ENCODE data around the gene B3GALNT2.

The B3GALNT2 gene

GRCh38 chr1:235408503-235408960 is 95.7 kb downstream of the B3GALNT2 start:
- no peak for DNase-seq

GRCh38 chr1:235407419-235407818 is 96.8 kb downstream of the B3GALNT2 start:
- DNase-seq = no peak

- DNase-seq = no peak
Measured at GRCh38 chr1:235404190-235404589, 100.1 kb downstream of the B3GALNT2 start.

- DNase-seq = no peak
Measured at GRCh38 chr1:235403593-235403992, 100.7 kb downstream of the B3GALNT2 start.

GRCh38 chr1:235402457-235403200 is 101.6 kb downstream of the B3GALNT2 start:
- DNase-seq = no peak

GRCh38 chr1:235401251-235401650 is 103.0 kb downstream of the B3GALNT2 start:
- no peak for DNase-seq
